ENCODE measurements around the gene INPP4B.

INPP4B gene

GRCh38 chr4:142034101-142034500 lies 812.0 kb downstream of the INPP4B start:
- Histone ChIP-seq H3K36me3 (ENCODE audit: control insufficient read depth in 5 of 5, insufficient read depth in 5 of 5, low read length in 5 of 5) (no peaks in the 10 kb centered on the region), H3K4me3 (ENCODE audit: low read depth in 1 of 5, low read length in 5 of 5) (no peak overlapping the region), H3K9me3 (ENCODE audit: control insufficient read depth in 5 of 5, low read length in 5 of 5) (no peaks in the 10 kb centered on the region), H3K27ac (ENCODE audit: low read depth, low read length) (no peak overlapping the region), H3K4me1 (ENCODE audit: control insufficient read depth in 5 of 5, insufficient read depth in 5 of 5, low read length in 5 of 5) (no peaks in the 10 kb centered on the region), H3K9ac (ENCODE audit: low read length in 5 of 5) (no peak overlapping the region), H3K27me3 (ENCODE audit: control insufficient read depth in 5 of 5, insufficient read depth in 4 of 5, low read length in 5 of 5) (no peaks in the 10 kb centered on the region)

DNA sequence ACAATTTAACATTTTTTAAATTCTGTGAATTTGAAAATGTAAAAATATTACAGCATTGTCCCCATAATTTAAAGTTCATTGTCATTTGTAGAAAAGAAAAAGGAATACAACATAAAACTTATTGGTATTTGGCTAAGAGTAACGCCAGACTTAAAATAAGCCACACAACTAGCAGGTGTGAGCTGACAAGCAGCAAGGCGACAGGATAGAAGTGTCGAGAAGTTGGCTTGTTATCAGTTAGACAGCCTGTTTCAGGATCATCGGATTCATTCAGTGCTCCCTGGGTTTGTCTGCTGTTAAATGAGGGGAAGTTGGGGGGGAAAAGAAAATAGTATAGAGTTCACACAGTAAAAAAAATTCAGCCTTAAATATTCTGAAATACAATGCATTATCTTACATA lies 816.1 kb downstream of the INPP4B start:
- Histone ChIP-seq H3K27ac (ENCODE audit: low read depth, low read length) (no peak overlapping the region), H3K27me3 (ENCODE audit: control insufficient read depth in 5 of 5, insufficient read depth in 4 of 5, low read length in 5 of 5) (no peaks in the 10 kb centered on the region), H3K4me3 (ENCODE audit: low read depth in 1 of 5, low read length in 5 of 5) (no peak overlapping the region), H3K9me3 (ENCODE audit: control insufficient read depth in 5 of 5, low read length in 5 of 5) (no peaks in the 10 kb centered on the region), H3K36me3 (ENCODE audit: control insufficient read depth in 5 of 5, insufficient read depth in 5 of 5, low read length in 5 of 5) (no peaks in the 10 kb centered on the region), H3K9ac (ENCODE audit: low read length in 5 of 5) (no peak overlapping the region), H3K4me1 (ENCODE audit: control insufficient read depth in 5 of 5, insufficient read depth in 5 of 5, low read length in 5 of 5) (no peaks in the 10 kb centered on the region)

DNA sequence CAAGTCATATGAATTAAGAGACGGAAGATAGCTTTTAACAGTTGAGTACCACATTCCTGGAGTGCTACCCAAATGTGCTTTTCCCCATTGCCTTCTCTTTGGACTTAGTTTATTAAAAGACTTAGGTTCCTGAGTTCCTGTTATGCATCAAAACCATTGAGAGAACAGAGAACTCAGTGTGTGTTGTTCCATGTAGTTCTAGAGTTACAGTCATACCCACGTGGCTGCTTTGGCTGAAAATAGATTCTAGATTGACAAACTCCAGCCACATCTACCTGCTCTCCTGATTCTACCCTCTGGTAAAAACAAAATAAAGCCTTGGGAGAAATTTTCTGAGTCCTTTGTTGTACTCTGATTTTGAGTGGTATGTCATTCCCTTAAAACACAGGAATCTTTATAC lies 824.3 kb downstream of the INPP4B start:
- Histone ChIP-seq H3K4me3 (ENCODE audit: low read depth in 1 of 5, low read length in 5 of 5) (no peak overlapping the region), H3K36me3 (ENCODE audit: control insufficient read depth in 5 of 5, insufficient read depth in 5 of 5, low read length in 5 of 5) (no peaks in the 10 kb centered on the region), H3K9ac (ENCODE audit: low read length in 5 of 5) (no peak overlapping the region), H3K27ac (ENCODE audit: low read depth, low read length) (no peak overlapping the region), H3K9me3 (ENCODE audit: control insufficient read depth in 5 of 5, low read length in 5 of 5) (no peaks in the 10 kb centered on the region), H3K27me3 (ENCODE audit: control insufficient read depth in 5 of 5, insufficient read depth in 4 of 5, low read length in 5 of 5) (no peaks in the 10 kb centered on the region), H3K4me1 (ENCODE audit: control insufficient read depth in 5 of 5, insufficient read depth in 5 of 5, low read length in 5 of 5) (no peaks in the 10 kb centered on the region)

GRCh38 chr4:142021181-142021580 lies 824.9 kb downstream of the INPP4B start:
- no peak overlapping the region for H3K4me3 ChIP-seq (ENCODE audit: low read depth in 1 of 5, low read length in 5 of 5)
- H3K27me3 ChIP-seq (ENCODE audit: control insufficient read depth in 5 of 5, insufficient read depth in 4 of 5, low read length in 5 of 5): no peaks in the 10 kb centered on the region
- H3K4me1 ChIP-seq (ENCODE audit: control insufficient read depth in 5 of 5, insufficient read depth in 5 of 5, low read length in 5 of 5): no peaks in the 10 kb centered on the region
- no peaks in the 10 kb centered on the region for H3K9me3 ChIP-seq (ENCODE audit: control insufficient read depth in 5 of 5, low read length in 5 of 5)
- no peak overlapping the region for H3K9ac ChIP-seq (ENCODE audit: low read length in 5 of 5)
- no peak overlapping the region for H3K27ac ChIP-seq (ENCODE audit: low read depth, low read length)
- no peaks in the 10 kb centered on the region for H3K36me3 ChIP-seq (ENCODE audit: control insufficient read depth in 5 of 5, insufficient read depth in 5 of 5, low read length in 5 of 5)

GRCh38 chr4:142016031-142016430 lies 830.1 kb downstream of the INPP4B start:
- Histone ChIP-seq H3K4me1 (ENCODE audit: control insufficient read depth in 5 of 5, insufficient read depth in 5 of 5, low read length in 5 of 5) (no peaks in the 10 kb centered on the region), H3K27ac (ENCODE audit: low read depth, low read length) (no peak overlapping the region), H3K4me3 (ENCODE audit: low read depth in 1 of 5, low read length in 5 of 5) (no peak overlapping the region)

DNA sequence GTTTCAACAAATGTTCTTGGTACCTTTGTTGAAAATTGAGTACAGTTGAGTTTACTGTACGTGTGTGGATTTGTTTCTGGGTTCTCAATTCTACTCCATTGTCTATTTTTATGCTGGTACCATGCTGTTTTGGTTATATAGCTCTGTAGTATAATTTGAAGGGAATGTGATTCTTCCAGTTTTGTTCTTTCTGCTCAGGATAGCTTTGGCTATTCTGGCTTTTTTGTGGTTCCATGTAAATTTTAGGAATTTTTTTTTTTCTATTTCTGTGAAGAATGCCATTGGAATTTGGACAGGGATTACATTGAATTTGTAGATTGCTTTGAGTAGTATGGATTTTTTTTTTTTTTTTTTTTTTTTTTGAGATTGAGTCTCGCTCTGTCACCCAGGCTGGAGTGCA lies 836.4 kb downstream of the INPP4B start:
- H3K4me1 ChIP-seq (ENCODE audit: control insufficient read depth in 5 of 5, insufficient read depth in 5 of 5, low read length in 5 of 5): no peaks in the 10 kb centered on the region
- H3K27ac ChIP-seq (ENCODE audit: low read depth, low read length): no peak overlapping the region
- H3K36me3 ChIP-seq (ENCODE audit: control insufficient read depth in 5 of 5, insufficient read depth in 5 of 5, low read length in 5 of 5): no peaks in the 10 kb centered on the region
- no peaks in the 10 kb centered on the region for H3K27me3 ChIP-seq (ENCODE audit: control insufficient read depth in 5 of 5, insufficient read depth in 4 of 5, low read length in 5 of 5)
- peaks cover 0 to 10% (median 4%) of the 10 kb centered on the region in 5 donors for H3K9me3 ChIP-seq (ENCODE audit: control insufficient read depth in 5 of 5, low read length in 5 of 5)
- no peak overlapping the region for H3K9ac ChIP-seq (ENCODE audit: low read length in 5 of 5)
- H3K4me3 ChIP-seq (ENCODE audit: low read depth in 1 of 5, low read length in 5 of 5): no peak overlapping the region

More at GRCh38 chr4:142016031-142016430, 830.1 kb downstream of the INPP4B start:
- Histone ChIP-seq H3K9ac (ENCODE audit: low read length in 5 of 5) (no peak overlapping the region), H3K27me3 (ENCODE audit: control insufficient read depth in 5 of 5, insufficient read depth in 4 of 5, low read length in 5 of 5) (no peaks in the 10 kb centered on the region), H3K9me3 (ENCODE audit: control insufficient read depth in 5 of 5, low read length in 5 of 5) (no peaks in the 10 kb centered on the region), H3K36me3 (ENCODE audit: control insufficient read depth in 5 of 5, insufficient read depth in 5 of 5, low read length in 5 of 5) (no peaks in the 10 kb centered on the region)

- H3K9me3 ChIP-seq (ENCODE audit: control insufficient read depth in 5 of 5, low read length in 5 of 5): peaks cover 0 to 15% (median 4%) of the 10 kb centered on the region in 5 donors
- no peaks in the 10 kb centered on the region for H3K27me3 ChIP-seq (ENCODE audit: control insufficient read depth in 5 of 5, insufficient read depth in 4 of 5, low read length in 5 of 5)
- no peaks in the 10 kb centered on the region for H3K36me3 ChIP-seq (ENCODE audit: control insufficient read depth in 5 of 5, insufficient read depth in 5 of 5, low read length in 5 of 5)
- no peaks in the 10 kb centered on the region for H3K4me1 ChIP-seq (ENCODE audit: control insufficient read depth in 5 of 5, insufficient read depth in 5 of 5, low read length in 5 of 5)
- no peak overlapping the region for H3K27ac ChIP-seq (ENCODE audit: low read depth, low read length)
- no peak overlapping the region for H3K9ac ChIP-seq (ENCODE audit: low read length in 5 of 5)
- H3K4me3 ChIP-seq (ENCODE audit: low read depth in 1 of 5, low read length in 5 of 5): no peak overlapping the region
Measured at GRCh38 chr4:142005519-142005918, 840.6 kb downstream of the INPP4B start.

GRCh38 chr4:141999446-142000143 lies 846.5 kb downstream of the INPP4B start:
- no peak overlapping the region for H3K4me3 ChIP-seq (ENCODE audit: low read depth in 1 of 5, low read length in 5 of 5)
- H3K36me3 ChIP-seq (ENCODE audit: control insufficient read depth in 5 of 5, insufficient read depth in 5 of 5, low read length in 5 of 5): no peaks in the 10 kb centered on the region
- H3K4me1 ChIP-seq (ENCODE audit: control insufficient read depth in 5 of 5, insufficient read depth in 5 of 5, low read length in 5 of 5): no peaks in the 10 kb centered on the region
- H3K9me3 ChIP-seq (ENCODE audit: control insufficient read depth in 5 of 5, low read length in 5 of 5): peaks cover 0 to 7% (median 3%) of the 10 kb centered on the region in 5 donors
- H3K27me3 ChIP-seq (ENCODE audit: control insufficient read depth in 5 of 5, insufficient read depth in 4 of 5, low read length in 5 of 5): no peaks in the 10 kb centered on the region
- H3K27ac ChIP-seq (ENCODE audit: low read depth, low read length): no peak overlapping the region
- no peak overlapping the region for H3K9ac ChIP-seq (ENCODE audit: low read length in 5 of 5)

DNA sequence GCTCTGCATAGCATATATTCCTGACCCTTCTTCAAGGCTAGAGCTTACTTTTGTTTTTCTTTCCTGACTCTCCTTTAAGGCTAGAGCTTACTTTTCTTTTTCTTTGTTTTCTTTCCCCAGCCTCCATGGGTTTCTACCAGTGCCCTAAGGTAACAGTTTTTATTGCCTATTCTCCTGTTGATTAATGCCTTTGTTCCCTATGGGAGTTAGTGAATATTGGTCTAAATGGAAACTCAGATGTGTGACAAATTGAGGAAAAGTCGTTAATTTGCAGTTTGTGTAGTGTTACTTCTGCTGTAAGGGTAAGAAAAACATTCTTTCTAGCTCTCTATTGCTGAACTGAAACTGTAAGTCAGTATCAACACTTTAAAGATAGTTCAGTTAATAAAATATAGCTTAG lies 851.0 kb downstream of the INPP4B start:
- H3K36me3 ChIP-seq (ENCODE audit: control insufficient read depth in 5 of 5, insufficient read depth in 5 of 5, low read length in 5 of 5): no peaks in the 10 kb centered on the region
- H3K4me3 ChIP-seq (ENCODE audit: low read depth in 1 of 5, low read length in 5 of 5): no peak overlapping the region
- no peak overlapping the region for H3K9ac ChIP-seq (ENCODE audit: low read length in 5 of 5)
- H3K27me3 ChIP-seq (ENCODE audit: control insufficient read depth in 5 of 5, insufficient read depth in 4 of 5, low read length in 5 of 5): no peaks in the 10 kb centered on the region
- H3K4me1 ChIP-seq (ENCODE audit: control insufficient read depth in 5 of 5, insufficient read depth in 5 of 5, low read length in 5 of 5): no peaks in the 10 kb centered on the region
- H3K27ac ChIP-seq (ENCODE audit: low read depth, low read length): no peak overlapping the region
- peaks cover 0 to 7% (median 3%) of the 10 kb centered on the region in 5 donors for H3K9me3 ChIP-seq (ENCODE audit: control insufficient read depth in 5 of 5, low read length in 5 of 5)

GRCh38 chr4:141977433-141977832 lies 868.7 kb downstream of the INPP4B start:
- H3K9ac ChIP-seq (ENCODE audit: low read length in 5 of 5): no peak overlapping the region
- H3K4me3 ChIP-seq (ENCODE audit: low read depth in 1 of 5, low read length in 5 of 5): no peak overlapping the region
- no peaks in the 10 kb centered on the region for H3K27me3 ChIP-seq (ENCODE audit: control insufficient read depth in 5 of 5, insufficient read depth in 4 of 5, low read length in 5 of 5)
- peaks cover 0 to 3% (median 3%) of the 10 kb centered on the region in 5 donors for H3K9me3 ChIP-seq (ENCODE audit: control insufficient read depth in 5 of 5, low read length in 5 of 5)
- H3K4me1 ChIP-seq (ENCODE audit: control insufficient read depth in 5 of 5, insufficient read depth in 5 of 5, low read length in 5 of 5): no peaks in the 10 kb centered on the region
- H3K27ac ChIP-seq (ENCODE audit: low read depth, low read length): no peak overlapping the region
- H3K36me3 ChIP-seq (ENCODE audit: control insufficient read depth in 5 of 5, insufficient read depth in 5 of 5, low read length in 5 of 5): no peaks in the 10 kb centered on the region

All from subcutaneous abdominal adipose tissue (tissue), 5 donors.